ENCODE data around the gene ADGRA3.

- TF ChIP-seq CTCF (IDR thresholded peaks at IDR 0.05; ENCODE audit: insufficient read depth, low read length, poor library complexity, severe bottlenecking), result no peak
- no peak for TF ChIP-seq EZH2phosphoT487 (conservative IDR thresholded peaks at IDR 0.05; ENCODE audit: low read length)
Measured at GRCh38 chr4:22508376-22508775, 7.5 kb downstream of the ADGRA3 start.

Data from SU-DHL-6 (cell line).